HG02623 (cell line): Measurements from ENCODE around the gene CDC5L.

Source experiments
- ATAC-seq: cut with Tn5 transposase; IDR thresholded peaks from one replicate; pipeline ENCODE4 v1.9.1; 2021; ENCODE audit warnings: moderate library complexity; ENCODE audit not compliant: unreplicated experiment

The CDC5L gene

GRCh38 chr6:44495036-44495901 is 107.8 kb downstream of the CDC5L start:
- no peak for ATAC-seq

DNA sequence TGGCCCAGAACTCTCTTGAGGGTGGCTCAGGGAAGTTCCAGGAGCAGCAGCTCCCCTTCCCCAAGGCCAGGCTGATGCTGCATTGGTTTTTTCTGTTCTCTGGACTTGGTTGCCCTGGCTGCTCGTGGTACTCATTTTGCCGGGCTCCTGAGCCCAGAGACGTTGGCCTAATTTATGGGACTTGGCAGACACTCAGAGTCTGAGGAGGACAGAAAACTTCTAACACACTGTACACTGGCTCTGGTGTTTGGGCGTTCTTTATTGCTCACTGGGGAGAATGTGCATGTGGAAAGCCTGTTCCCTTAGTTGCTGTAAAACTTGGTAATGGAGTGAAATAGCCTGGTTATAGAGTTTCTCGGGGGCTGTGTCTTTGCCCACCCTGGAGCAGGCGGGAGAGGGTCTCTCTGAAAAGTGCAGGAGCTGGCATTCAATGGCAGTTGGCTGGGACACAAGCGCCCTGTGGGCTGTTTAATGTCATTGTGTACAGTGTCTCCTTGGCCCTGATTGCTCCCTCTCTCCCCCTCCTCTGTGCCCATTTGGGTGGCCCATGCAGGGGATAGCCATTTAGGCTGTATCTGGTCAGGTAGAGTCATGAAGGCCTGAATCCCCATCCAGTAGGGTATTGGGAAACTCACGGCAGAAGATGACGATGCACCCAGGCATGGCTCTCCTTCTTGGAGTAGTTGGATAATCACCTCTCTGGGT is 109.3 kb downstream of the CDC5L start:
- ATAC-seq = no peak

GRCh38 chr6:44497807-44498206 is 110.3 kb downstream of the CDC5L start:
- ATAC-seq = no peak

- ATAC-seq = no peak
These were observed 110.9 kb downstream of the CDC5L start for GRCh38 chr6:44498436-44498835.

DNA sequence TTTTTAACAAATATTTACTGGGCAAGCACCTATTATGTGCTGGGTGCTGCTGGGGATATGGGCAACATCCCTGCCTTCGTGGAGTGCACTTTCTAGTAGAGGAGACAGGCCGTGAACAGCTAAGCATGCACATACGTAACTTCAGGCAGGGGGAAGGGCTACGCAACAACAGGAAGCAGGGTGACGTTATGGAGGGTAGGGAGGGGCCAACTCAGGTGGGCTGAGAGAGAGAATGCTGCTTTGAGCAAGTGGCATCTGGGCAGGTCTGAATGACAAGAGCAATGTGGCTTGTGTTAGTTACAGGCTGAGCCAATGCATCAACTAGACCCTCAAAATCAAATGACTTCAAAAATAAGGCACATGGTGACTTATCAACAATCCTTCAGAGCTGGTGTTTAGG is 112.1 kb downstream of the CDC5L start:
- no peak for ATAC-seq
